Posterior vena cava (tissue), 2 donors: ENCODE measurements around the gene TMEM109. TPM values are rescaled to one million over a fixed set of nuclear protein-coding genes. Genes with fewer than 3 reads are reported as not detected.
"Not testable (repeated sequence)": the region's sequence is repeated elsewhere in the genome, so short reads cannot be mapped to it uniquely, and the experiment has no call there.

Experiments
- DNase-seq: peaks from one replicate; pipeline ENCODE4 v3.0.0-alpha.2; 2020; ENCODE audit warnings: low spot score
- intact Hi-C, 2 donors: fragments of 100-400 bp; cut with DNase I; formaldehyde crosslinking; loops; one replicate each; pipeline versions ENCODE4 v1.14.1 to v1.14.2; 2022 to 2023
- total RNA-seq, 2 donors: library from RNA; stranded (reverse); fragmentation: NEBNext Ultra II Directional; extraction: Animal tissue kit (Norgen Biotek cat#: 25700); gene quantifications; one replicate each; pipeline ENCODE4 v1.2.1, GENCODE V29; 2021
- donor health status: DM: yes; HTN: yes; CAD: no.
- donor health status: DM: yes; HTN: yes; CAD: no.

The TMEM109 gene
- total RNA-seq, 2 donors from 2014 or later, result 118 to 125 TPM

GRCh38 chr11:60905551-60906113 is 8.3 kb upstream of the TMEM109 start:
- intact Hi-C loops, result no loop called here
- no peak for DNase-seq

DNA sequence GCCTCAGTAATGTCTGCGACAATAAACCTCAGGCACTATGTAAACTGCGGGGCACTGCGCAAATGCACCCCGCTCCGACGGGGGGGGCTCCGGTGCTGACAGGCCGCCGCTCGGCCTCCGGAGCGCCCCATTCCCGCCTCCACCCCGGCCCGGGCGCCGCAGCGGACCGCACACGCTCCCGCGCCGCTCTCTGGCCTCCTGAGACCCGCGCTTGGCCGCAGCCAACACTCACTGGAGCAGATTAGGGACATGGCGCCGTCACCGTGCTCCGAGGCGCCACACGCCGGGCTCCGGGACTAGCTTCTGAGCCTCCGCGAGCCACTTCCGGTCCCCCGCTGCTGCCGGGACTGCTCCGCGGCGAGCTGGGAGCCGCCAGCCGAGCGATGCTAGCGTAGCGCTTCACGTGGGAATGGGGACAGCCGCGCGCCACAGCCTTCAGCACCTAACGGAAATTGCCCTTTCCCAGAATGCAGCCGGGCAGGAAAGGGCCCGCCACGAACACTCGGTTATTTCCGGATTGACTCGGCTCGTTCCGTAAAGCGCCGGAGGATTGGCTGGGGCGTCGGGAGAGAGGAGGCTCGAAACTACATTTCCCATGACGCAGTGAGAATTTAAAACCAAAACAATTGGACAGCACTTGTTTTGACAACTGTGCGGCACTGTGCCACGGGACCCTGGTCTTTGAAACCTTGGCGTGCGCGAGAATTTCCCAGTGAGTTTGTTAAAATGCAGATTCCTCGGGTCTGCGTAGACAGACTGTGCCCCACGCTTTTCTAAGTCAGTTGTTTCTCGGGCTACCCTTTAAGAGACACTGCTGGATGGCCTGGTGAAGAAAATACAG is 7.6 kb upstream of the TMEM109 start, which contains the start of gene PRPF19:
TSS of gene PRPF19 (minus strand) at position 454 of the 841 bp plus-strand sequence. CDS start at position 251, 203 bp downstream.
- intact Hi-C loops, result no loop called here
- peak; percentile 99 for DNase-seq

DNA sequence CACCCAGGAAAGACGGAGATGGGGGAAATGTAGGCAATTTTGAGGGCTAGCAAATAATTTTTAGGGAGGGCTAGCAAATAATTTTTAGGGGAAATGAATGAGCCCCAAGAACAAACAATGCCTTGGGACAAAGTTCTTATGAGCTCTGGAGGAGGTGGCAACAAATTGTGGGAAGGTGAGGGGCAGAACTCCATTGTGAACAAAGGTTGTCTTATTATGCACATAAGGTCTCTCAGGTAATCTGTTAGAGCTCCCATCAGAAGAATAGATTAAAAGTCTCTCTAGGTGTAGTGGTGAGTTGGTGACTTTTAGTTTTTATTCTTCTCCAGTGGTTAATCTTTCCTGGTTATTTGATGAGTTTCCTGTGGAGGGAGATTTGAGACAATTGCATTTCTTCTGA is 5.2 kb upstream of the TMEM109 start:
- intact Hi-C loops, result no loop called here

DNA sequence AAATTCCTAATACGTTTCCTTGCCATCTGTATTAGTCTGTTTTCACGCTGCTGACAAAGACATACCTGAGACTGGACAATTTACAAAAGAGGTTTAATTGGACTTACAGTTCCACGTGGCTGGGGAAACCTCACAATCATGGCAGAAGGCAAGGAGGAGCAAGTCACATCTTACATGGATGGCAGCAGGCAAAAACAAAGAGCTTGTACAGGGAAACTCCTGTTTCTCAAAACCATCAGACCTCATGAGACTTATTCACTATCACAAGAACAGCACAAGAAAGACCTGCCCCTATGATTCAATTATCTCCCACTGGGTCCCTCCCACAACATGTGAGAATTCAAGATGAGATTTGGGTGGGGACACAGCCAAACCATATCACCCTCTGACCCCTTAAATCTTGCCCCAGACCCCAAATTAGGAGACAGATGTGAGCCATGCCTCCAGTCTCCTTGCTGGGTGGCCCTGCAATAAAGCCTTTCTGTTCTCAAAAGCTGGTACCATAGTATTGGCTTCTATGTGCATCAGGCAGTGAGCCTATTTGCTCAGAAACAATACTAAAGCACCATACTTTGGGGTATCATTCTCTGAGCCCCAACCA is 4.2 kb upstream of the TMEM109 start:
- DNase-seq, intact Hi-C loops: not testable (repeated sequence)

More for the DNA sequence above, 5.2 kb upstream of the TMEM109 start:
- DNase-seq, result no peak

- intact Hi-C loops, result no loop called here
- no peak for DNase-seq
These were observed 3.7 kb upstream of the TMEM109 start for GRCh38 chr11:60910281-60910687.

- intact Hi-C loops, result no loop called here
- no peak for DNase-seq
These were observed 3.1 kb upstream of the TMEM109 start for GRCh38 chr11:60910711-60911380.

GRCh38 chr11:60912223-60912850 is 1.6 kb upstream of the TMEM109 start:
- DNase-seq, result no peak
- intact Hi-C loops, result no loop called here

GRCh38 chr11:60912851-60913528 is 968 bp upstream of the TMEM109 start:
- intact Hi-C loops, result no loop called here
- no peak for DNase-seq

- intact Hi-C loops, result no loop called here
These were observed 782 bp downstream of the TMEM109 start for GRCh38 chr11:60914633-60915247.

GRCh38 chr11:60915248-60915914 is 1.4 kb downstream of the TMEM109 start:
- DNase-seq, result peak; percentile 89
- intact Hi-C loops, result no loop called here

More at GRCh38 chr11:60914633-60915247, 782 bp downstream of the TMEM109 start:
- DNase-seq, result peak; percentile 86

DNA sequence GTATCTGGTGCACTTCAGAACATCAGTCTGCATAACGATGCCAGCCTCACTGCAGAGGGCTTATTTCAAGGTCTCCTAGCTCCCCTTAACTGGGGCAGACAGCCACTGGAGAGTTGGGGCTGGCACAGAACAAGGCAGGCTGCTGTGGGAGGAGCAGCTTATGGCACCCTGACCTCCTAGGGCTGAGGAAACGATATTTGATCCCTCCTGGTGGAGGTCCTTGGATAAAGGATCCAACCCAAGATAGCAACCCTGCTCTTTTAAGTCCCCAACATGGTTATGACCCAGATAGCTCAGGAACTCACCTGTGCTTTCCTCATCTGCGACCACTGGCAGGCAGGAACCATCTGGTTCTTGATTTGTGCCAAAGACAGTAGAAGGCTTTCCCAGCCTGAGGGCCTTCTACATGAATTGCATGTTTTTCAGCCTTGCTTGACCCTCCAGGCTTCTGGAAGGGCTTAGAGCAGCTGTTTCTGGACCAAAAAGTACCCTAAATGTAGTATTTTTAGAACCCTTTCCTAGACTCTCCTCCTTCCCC is 2.8 kb downstream of the TMEM109 start:
- intact Hi-C loops, result no loop called here

GRCh38 chr11:60917267-60917666 is 3.3 kb downstream of the TMEM109 start:
- no peak for DNase-seq
- intact Hi-C loops, result no loop called here

More for the DNA sequence above, 2.8 kb downstream of the TMEM109 start:
- no peak for DNase-seq

DNA sequence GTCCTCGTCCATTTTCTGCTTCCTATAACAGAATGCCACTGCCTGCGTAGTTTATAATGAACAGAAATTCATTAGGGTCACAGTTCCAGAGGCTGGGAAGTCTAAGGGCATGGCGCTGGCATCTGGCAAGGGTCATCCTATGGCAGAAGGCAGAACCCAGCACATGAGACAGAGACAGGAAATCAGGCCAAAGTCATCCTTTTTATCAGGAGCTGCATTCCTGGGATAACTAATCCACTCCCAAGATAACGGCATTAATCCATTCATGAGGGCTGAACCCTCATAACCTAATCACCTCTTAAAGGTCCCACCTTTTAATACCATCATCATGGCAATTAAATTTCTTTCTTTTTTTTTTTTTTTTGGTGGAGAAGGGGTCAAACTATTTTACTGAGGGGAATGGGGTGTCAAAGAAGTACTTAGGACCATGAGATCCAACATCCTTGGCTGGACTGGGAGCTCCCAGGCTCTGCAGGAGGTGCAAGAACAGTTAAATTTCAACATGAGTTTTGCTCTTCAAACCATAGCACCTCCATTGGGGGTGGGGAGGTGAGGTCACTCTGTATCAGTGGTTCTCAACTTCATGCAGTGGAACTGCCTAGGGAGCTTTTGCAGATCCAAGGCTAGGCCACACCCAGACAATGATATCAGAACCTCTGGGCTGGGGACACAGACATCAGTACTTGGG is 4.4 kb downstream of the TMEM109 start:
- DNase-seq, result no peak
- intact Hi-C loops, result no loop called here

DNA sequence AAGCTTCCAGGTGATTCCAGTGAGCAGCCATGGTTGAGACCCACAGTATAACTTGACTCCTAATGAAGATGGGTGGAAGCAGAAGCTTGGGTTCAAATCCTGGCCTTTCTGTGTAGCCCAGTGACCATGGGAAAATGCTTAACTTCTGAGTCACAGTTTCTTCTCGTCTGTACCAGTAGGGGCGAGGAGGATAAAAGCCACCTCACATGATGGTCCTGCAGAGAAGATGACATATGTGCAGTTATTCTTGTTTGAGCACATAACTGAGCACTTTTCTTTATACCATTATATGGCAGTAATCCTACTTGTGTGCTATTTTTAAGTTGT is 4.9 kb downstream of the TMEM109 start:
- no peak for DNase-seq
- intact Hi-C loops, result no loop called here

- DNase-seq, result no peak
- intact Hi-C loops, result no loop called here
These were observed 5.4 kb downstream of the TMEM109 start for GRCh38 chr11:60919320-60919719.

GRCh38 chr11:60919956-60920355 is 6.0 kb downstream of the TMEM109 start:
- intact Hi-C loops, result loop anchor here in 1 of 2 donors (10.0 kb wide), 1 partner anchor 205 kb away; no protein-coding TSS in a partner anchor
- no peak for DNase-seq

GRCh38 chr11:60921259-60921658 is 7.3 kb downstream of the TMEM109 start:
- intact Hi-C loops, result loop anchor here (1.0 to 10.0 kb wide), 2 partner anchors 204 to 227 kb away; no protein-coding TSS in a partner anchor
- DNase-seq, result no peak
